ENCODE measurements around the gene NEK10. TPM values are rescaled to one million over a fixed set of nuclear protein-coding genes. Genes with fewer than 3 reads are reported as not detected.

The NEK10 gene
- total and polyA plus RNA-seq, 2 of the 4 experiments (the other 2 are of a cell fraction) = 2.2 to 6.6 TPM

GRCh38 chr3:27380433-27381357 is 11.5 kb upstream of the NEK10 start:
- WGBS, 2 experiments (ENCODE audit: extremely low coverage in 2 of 2, insufficient read length in 1 of 2) = no CpG with 5 or more reads among the region's 3 CpGs
- Histone ChIP-seq H4K5ac (ENCODE audit: low read depth, low read length) (no peak overlapping the region), H3K4me2 (ENCODE audit: low read depth, low read length) (no peak overlapping the region), H3K18ac (ENCODE audit: low read depth, low read length) (no peak overlapping the region), H4K20me1 (ENCODE audit: insufficient read depth, low read length) (no peaks in the 10 kb centered on the region), H3K4me1 (ENCODE audit: control insufficient read depth, insufficient read depth, low read length) (no peaks in the 10 kb centered on the region), H4K8ac (ENCODE audit: low read depth in 2 of 2, low read length in 2 of 2) (no peak overlapping the region), H3K9ac (ENCODE audit: low read depth, low read length) (no peak overlapping the region), H3K27ac (ENCODE audit: insufficient read depth, low read length) (no peak overlapping the region), H2AK9ac (replicated peaks; ENCODE audit: low read depth, low read length, poor library complexity) (no peak overlapping the region), H2BK20ac (ENCODE audit: low read depth, low read length) (no peak overlapping the region), H2BK15ac (ENCODE audit: low read depth, low read length) (no peak overlapping the region), H4K91ac (ENCODE audit: insufficient read depth, low read depth, low read length) (no peak overlapping the region), H3K9me3 (ENCODE audit: control insufficient read depth, insufficient read depth, low read length) (no peaks in the 10 kb centered on the region), H3K9me1 (ENCODE audit: insufficient read depth, low read length) (no peaks in the 10 kb centered on the region), H3K23ac (ENCODE audit: low read depth, low read length) (no peak overlapping the region), H3K56ac (ENCODE audit: extremely low read depth, insufficient read depth, low read length) (no peak overlapping the region), H2AFZ (replicated peaks; ENCODE audit: low read length, poor library complexity) (no peak overlapping the region), H3K14ac (replicated peaks; ENCODE audit: low read depth, low read length) (no peak overlapping the region), H2BK120ac (ENCODE audit: low read depth, low read length) (no peak overlapping the region), H3K79me1 (ENCODE audit: low read depth in 1 of 2, low read length in 2 of 2) (peaks cover 4 to 15% of the 10 kb centered on the region in 2 experiments; a peak in 1 of 4 replicates), H3K4ac (ENCODE audit: low read depth, low read length) (no peak overlapping the region), H2BK5ac (ENCODE audit: low read depth, low read length, poor library complexity, severe bottlenecking) (no peak overlapping the region), H2AK5ac (ENCODE audit: low read depth, low read length) (no peak overlapping the region), H3K36me3 (ENCODE audit: control insufficient read depth, insufficient read depth, low read length) (peaks cover 18% of the 10 kb centered on the region), H3K27me3 (ENCODE audit: control insufficient read depth, insufficient read depth, low read length) (no peaks in the 10 kb centered on the region), H3K4me3 (ENCODE audit: insufficient read depth, low read depth, low read length) (no peak overlapping the region)
- in situ Hi-C loops (cut with MboI; ENCODE audit: low sequenced_read_pairs) = no loop called here
- BruUV-seq (replicated peaks) = no TSS peak
- dilution Hi-C loops (cut with HindIII; ENCODE audit: low sequenced_read_pairs, unreplicated experiment) = no loop called here
- POLR2A ChIA-PET (ENCODE audit: unreplicated experiment) = no interaction called here
- intact Hi-C loops (cut with micrococcal nuclease) = no loop called here
- DNase-seq (no peak), ATAC-seq (ENCODE audit: low read depth) (no peak)
- CTCF ChIA-PET = no interaction called here
- TF ChIP-seq CEBPB (IDR thresholded peaks at IDR 0.05; ENCODE audit: low read depth, low read length) (no peak), POLR2A (IDR thresholded peaks at IDR 0.05; ENCODE audit: low read depth, low read length) (no peak), MAFK (IDR thresholded peaks at IDR 0.05; ENCODE audit: low read depth, low read length) (no peak), SMC3 (IDR thresholded peaks at IDR 0.05; ENCODE audit: low read depth, low read length) (no peak), FOS (IDR thresholded peaks at IDR 0.05; ENCODE audit: low read depth, low read length) (no peak), ELK1 (IDR thresholded peaks at IDR 0.05; ENCODE audit: borderline replicate concordance, low read depth, low read length) (no peak), CHD1 (IDR thresholded peaks at IDR 0.05; ENCODE audit: low read depth, low read length) (no peak), RAD21 (IDR thresholded peaks at IDR 0.05; ENCODE audit: low read length) (no peak), RCOR1 (IDR thresholded peaks at IDR 0.05; ENCODE audit: insufficient replicate concordance, low read length) (no peak), BHLHE40 (IDR thresholded peaks at IDR 0.05; ENCODE audit: low read depth, low read length) (no peak), CTCF (conservative IDR thresholded peaks at IDR 0.05; ENCODE audit: low read depth, low read length) (no peak), MAZ (IDR thresholded peaks at IDR 0.05; ENCODE audit: borderline replicate concordance, low read depth, low read length) (no peak), USF2 (IDR thresholded peaks at IDR 0.05; ENCODE audit: low read depth, low read length) (no peak), MXI1 (IDR thresholded peaks at IDR 0.05; ENCODE audit: borderline replicate concordance, low read depth, low read length) (no peak), RFX5 (IDR thresholded peaks at IDR 0.05; ENCODE audit: low read depth, low read length) (no peak)
